Activated naive CD4-positive, alpha-beta T cell treated with anti-CD3 and anti-CD28 coated beads, Interleukin-2, amount 50 U/mL, for 24 hours (primary cell): ENCODE data around the gene PCBP2.
"Not testable (repeated sequence)": the region's sequence is repeated elsewhere in the genome, so short reads cannot be mapped to it uniquely, and the experiment has no call there.

Experiments
- H3K27ac Mint-ChIP-seq: one replicate; pipeline ENCODE4 v1.8.0; 2021; ENCODE audit warnings: mild to moderate bottlenecking, mixed read lengths
- H3K27me3 Mint-ChIP-seq: one replicate; pipeline ENCODE4 v1.8.0; 2021; ENCODE audit warnings: mixed read lengths
- H3K36me3 Mint-ChIP-seq: one replicate; pipeline ENCODE4 v1.8.0; 2021; ENCODE audit warnings: mixed read lengths
- H3K4me1 Mint-ChIP-seq: one replicate; pipeline ENCODE4 v1.8.0; 2021; ENCODE audit warnings: mixed read lengths
- H3K4me3 Mint-ChIP-seq: one replicate; pipeline ENCODE4 v1.8.0; 2021; ENCODE audit warnings: mild to moderate bottlenecking, mixed read lengths
- H3K9me3 Mint-ChIP-seq: one replicate; pipeline ENCODE4 v1.8.0; 2021; ENCODE audit warnings: mixed read lengths

Gene PCBP2

DNA sequence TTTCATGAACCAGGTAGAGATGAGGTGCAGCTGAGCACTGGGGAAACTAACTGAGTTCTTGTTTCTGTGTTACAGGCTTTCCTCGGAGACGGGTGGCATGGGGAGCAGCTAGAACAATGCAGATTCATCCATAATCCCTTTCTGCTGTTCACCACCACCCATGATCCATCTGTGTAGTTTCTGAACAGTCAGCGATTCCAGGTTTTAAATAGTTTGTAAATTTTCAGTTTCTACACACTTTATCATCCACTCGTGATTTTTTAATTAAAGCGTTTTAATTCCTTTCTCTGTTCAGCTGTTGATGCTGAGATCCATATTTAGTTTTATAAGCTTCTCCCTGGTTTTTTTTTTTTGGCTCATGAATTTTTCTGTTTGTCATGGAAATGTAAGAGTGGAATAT, 27.4 kb downstream of the PCBP2 start:
- H3K36me3 Mint-ChIP-seq, result peaks cover 10% of the 10 kb centered on the region
- H3K27ac Mint-ChIP-seq, result peak overlapping the region; percentile 30
- H3K4me3 Mint-ChIP-seq, result no peak overlapping the region
- peaks cover 45% of the 10 kb centered on the region for H3K4me1 Mint-ChIP-seq
- no peaks in the 10 kb centered on the region for H3K27me3 Mint-ChIP-seq
- no peaks in the 10 kb centered on the region for H3K9me3 Mint-ChIP-seq

GRCh38 chr12:53480491-53481442, 28.9 kb downstream of the PCBP2 start:
- Mint-ChIP-seq H3K36me3 (peaks cover 8% of the 10 kb centered on the region), H3K4me1 (peaks cover 33% of the 10 kb centered on the region), H3K4me3 (no peak overlapping the region), H3K27ac (no peak overlapping the region), H3K9me3 (no peaks in the 10 kb centered on the region), H3K27me3 (no peaks in the 10 kb centered on the region)

DNA sequence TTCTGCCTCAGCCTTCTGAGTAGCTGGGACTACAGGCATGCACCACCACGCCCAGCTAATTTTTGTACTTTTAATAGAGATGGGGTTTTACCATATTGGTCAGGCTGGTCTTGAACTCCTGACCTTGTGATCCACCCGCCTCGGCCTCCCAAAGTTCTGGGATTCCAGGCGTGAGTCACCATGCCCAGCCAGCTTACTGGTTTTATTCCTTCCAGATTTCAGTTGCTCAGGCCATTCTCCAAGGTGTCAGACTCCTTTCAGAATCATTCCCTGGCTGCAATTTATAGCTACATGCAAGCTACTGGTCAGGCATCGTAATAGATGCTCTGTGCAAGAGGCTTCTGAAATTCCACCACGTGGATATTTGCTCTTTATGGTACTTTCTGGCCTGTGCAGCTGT, 29.6 kb downstream of the PCBP2 start:
- not testable (repeated sequence) for H3K27ac Mint-ChIP-seq, H3K27me3 Mint-ChIP-seq, H3K36me3 Mint-ChIP-seq, H3K9me3 Mint-ChIP-seq, H3K4me3 Mint-ChIP-seq
- peaks cover 26% of the 10 kb centered on the region for H3K4me1 Mint-ChIP-seq

DNA sequence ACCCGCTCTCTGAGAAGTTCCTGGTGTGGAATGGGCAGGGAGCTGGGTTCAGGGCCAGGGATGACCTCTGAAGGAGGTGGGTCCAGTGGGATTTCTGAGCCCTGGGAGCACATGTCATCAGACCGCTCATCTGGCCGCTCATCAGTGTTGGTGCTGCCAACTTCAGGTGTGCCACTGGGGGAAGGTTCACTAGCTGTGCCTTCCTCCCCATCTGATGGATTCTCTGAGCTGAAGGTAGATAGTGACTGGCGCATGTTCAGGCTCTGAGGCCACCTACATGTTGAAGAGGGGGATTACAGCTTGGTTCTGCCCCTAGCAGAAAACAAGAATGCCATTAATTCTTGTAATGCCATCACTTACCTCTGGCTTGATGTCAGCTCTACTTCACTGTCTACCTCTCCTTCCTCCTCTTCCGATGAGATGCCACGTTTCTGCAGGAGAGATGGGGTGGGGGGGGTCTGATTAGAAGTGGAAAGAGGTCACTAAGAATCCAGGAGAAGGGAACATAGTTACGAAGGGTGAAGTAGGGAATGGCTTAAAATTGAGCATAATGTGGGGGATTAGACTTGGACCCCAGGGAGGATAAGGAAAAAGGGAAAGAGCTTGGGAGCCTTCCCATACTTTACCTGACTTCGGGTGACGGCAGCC, 30.2 kb downstream of the PCBP2 start:
- H3K9me3 Mint-ChIP-seq, result no peaks in the 10 kb centered on the region

GRCh38 chr12:53482626-53483168, 30.8 kb downstream of the PCBP2 start:
- peaks cover 3% of the 10 kb centered on the region for H3K36me3 Mint-ChIP-seq

More for the DNA sequence above, 30.2 kb downstream of the PCBP2 start:
- Mint-ChIP-seq H3K36me3 (peaks cover 3% of the 10 kb centered on the region), H3K27ac (peak overlapping the region; percentile 89), H3K27me3 (no peaks in the 10 kb centered on the region), H3K4me1 (peaks cover 20% of the 10 kb centered on the region), H3K4me3 (no peak overlapping the region)

GRCh38 chr12:53483225-53483978, 31.5 kb downstream of the PCBP2 start:
- Mint-ChIP-seq H3K4me3 (no peak overlapping the region), H3K9me3 (no peaks in the 10 kb centered on the region), H3K27ac (peak overlapping the region; percentile 19), H3K36me3 (peaks cover 3% of the 10 kb centered on the region), H3K4me1 (peaks cover 19% of the 10 kb centered on the region), H3K27me3 (no peaks in the 10 kb centered on the region)

More at GRCh38 chr12:53482626-53483168, 30.8 kb downstream of the PCBP2 start:
- Mint-ChIP-seq H3K27ac (peak overlapping the region; percentile 30), H3K27me3 (no peaks in the 10 kb centered on the region), H3K9me3 (no peaks in the 10 kb centered on the region), H3K4me3 (no peak overlapping the region), H3K4me1 (peaks cover 19% of the 10 kb centered on the region)

- Mint-ChIP-seq H3K4me3 (no peak overlapping the region), H3K36me3 (peaks cover 3% of the 10 kb centered on the region), H3K27ac (peak overlapping the region; percentile 60), H3K4me1 (peaks cover 15% of the 10 kb centered on the region), H3K9me3 (no peaks in the 10 kb centered on the region), H3K27me3 (no peaks in the 10 kb centered on the region)
Measured at GRCh38 chr12:53483979-53484377, 32.1 kb downstream of the PCBP2 start.

DNA sequence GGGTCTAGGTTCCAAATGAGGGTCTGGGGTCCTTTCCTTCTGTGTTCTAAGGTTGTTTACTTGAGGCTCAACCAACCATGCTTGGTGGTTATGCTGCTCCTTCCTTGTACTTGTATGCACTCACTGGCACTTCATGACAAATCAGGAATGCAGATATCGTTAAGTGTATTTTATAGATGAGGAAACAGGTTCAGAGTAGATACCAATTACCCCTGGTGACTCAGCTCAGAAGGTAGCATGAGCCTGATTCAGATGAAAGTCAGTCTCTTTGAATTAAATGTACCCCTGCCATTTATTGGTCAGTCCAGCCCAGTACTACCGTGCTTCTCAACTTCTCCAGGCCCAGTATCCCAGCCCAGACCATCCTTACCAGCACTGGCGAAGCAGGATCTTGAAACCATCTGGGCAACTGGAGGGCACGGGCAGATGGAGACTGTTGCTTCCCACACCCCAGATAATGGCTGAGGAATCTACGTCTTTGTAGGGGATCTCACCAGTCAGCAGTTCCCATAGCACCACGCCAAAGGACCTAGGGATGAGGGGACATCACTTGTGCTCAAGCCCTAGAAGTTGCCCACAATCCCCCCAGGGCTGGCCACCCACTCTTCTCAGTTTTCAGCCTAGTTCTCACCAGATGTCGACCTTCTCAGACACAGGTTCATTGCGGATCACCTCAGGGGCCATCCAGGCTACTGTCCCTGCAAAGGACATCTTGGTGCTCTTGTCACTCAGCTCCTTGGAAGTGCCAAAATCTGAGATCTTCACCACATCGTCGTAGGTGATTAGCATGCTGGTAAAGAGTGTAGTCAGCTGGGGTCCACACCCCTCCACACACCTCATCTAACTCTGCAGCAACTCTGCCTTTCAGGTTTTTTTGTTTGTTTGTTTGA, 33.0 kb downstream of the PCBP2 start:
- H3K4me3 Mint-ChIP-seq, result no peak overlapping the region

GRCh38 chr12:53485955-53486735, 34.2 kb downstream of the PCBP2 start:
- no peak overlapping the region for H3K4me3 Mint-ChIP-seq
- peaks cover 12% of the 10 kb centered on the region for H3K4me1 Mint-ChIP-seq
- peaks cover 3% of the 10 kb centered on the region for H3K36me3 Mint-ChIP-seq
- H3K27me3 Mint-ChIP-seq, result no peaks in the 10 kb centered on the region
- peak overlapping the region; percentile 62 for H3K27ac Mint-ChIP-seq
- H3K9me3 Mint-ChIP-seq, result no peaks in the 10 kb centered on the region

More for the DNA sequence above, 33.0 kb downstream of the PCBP2 start:
- peak overlapping the region; percentile 35 for H3K27ac Mint-ChIP-seq
- no peaks in the 10 kb centered on the region for H3K27me3 Mint-ChIP-seq
- peaks cover 12% of the 10 kb centered on the region for H3K4me1 Mint-ChIP-seq
- H3K9me3 Mint-ChIP-seq, result no peaks in the 10 kb centered on the region
- H3K36me3 Mint-ChIP-seq, result peaks cover 3% of the 10 kb centered on the region

DNA sequence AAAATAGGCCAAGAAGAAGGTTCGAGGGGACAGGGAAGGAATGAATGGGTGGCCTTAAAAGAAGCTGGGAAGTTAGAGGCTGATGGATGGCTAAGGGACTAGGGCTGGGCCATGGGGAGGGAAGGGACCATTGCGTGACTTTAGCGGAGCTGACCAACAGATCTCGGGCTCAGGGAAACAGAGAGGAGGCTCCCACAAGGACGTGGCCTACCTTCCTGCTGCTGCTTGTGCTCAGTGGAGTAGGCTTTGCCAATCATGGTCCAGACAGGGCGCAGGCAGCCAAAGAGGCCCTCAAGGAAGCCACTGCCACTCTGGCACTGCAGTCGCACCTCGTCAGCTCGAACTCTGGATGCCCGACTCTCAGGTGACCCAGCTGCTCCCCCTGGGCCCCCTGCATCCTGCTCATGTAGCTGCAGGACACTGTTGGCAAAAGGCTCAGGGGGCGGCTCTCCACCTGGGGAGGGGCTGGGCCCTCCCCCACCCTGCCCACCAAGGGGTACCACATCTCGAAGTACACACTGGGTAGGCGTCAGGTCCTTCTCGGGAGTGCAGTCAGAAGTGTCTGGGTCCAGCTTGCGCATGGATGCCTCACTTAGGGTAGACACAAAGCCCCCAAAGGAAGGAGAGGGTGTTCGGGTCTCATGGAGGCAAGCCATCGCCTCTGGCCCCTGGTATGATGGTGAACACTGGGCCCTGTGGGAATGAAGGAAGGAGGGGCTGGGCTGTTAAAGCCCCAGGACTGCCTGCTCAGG, 35.0 kb downstream of the PCBP2 start:
- no peaks in the 10 kb centered on the region for H3K9me3 Mint-ChIP-seq
- no peak overlapping the region for H3K4me3 Mint-ChIP-seq
- peak overlapping the region; percentile 62 for H3K27ac Mint-ChIP-seq
- peaks cover 3% of the 10 kb centered on the region for H3K36me3 Mint-ChIP-seq
- no peaks in the 10 kb centered on the region for H3K27me3 Mint-ChIP-seq
- peaks cover 13% of the 10 kb centered on the region for H3K4me1 Mint-ChIP-seq

DNA sequence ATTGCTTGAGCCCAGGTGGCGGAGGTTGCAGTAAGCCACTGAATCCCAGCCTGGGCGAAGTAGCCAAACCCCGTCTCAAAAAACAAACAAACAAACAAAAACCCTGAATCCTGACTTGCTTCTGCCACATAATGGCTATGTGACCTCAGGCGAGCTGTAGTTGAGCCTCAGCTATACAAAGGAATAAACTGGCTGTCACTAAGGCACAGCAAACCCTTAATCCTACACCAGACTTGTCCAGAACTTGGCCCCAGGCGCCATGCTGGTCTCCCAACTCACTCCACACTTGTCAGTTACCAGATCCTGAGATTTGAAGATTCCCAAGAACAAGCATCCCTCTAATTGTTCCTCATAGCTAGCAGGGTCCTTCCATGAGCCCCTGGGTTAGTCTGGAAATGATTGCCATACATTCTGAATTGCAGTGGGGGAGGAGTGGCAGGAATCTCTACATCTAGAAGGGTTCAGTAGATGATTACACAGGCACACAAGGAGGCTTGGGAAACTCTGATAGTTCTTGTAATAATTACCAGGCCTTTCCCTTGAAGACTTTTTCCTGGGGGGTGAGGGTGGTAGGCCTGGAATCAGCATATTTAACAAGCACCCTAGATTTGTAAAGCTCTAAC, 37.5 kb downstream of the PCBP2 start:
- Mint-ChIP-seq H3K4me1 (peaks cover 22% of the 10 kb centered on the region), H3K27ac (no peak overlapping the region), H3K27me3 (no peaks in the 10 kb centered on the region), H3K9me3 (no peaks in the 10 kb centered on the region), H3K36me3 (no peaks in the 10 kb centered on the region), H3K4me3 (no peak overlapping the region)

DNA sequence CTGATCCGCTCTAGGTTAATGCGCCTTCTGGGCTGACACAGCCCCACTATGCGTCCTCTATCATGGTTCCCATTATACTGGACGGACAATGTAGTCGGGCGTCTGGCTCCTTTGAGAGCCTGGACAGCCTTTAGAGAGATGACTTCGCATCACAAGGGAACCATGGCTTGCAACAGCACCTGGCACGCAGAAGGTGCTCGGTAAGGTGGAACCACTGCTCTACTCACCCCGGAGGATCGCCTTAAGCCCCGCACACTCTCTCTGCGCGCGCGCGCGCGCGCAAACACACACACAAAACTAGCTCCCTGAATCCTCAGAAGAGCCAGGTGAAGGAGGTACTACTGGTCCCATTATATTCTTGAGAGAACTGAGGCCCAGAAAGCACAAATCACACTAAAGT, 40.3 kb downstream of the PCBP2 start:
- Mint-ChIP-seq H3K4me1 (peaks cover 28% of the 10 kb centered on the region), H3K27me3 (no peaks in the 10 kb centered on the region), H3K9me3 (no peaks in the 10 kb centered on the region), H3K27ac (peak overlapping the region; percentile 80), H3K36me3 (no peaks in the 10 kb centered on the region), H3K4me3 (peak overlapping the region; percentile 94)
